ENCODE data around the gene KCNJ9. TPM values are rescaled to one million over a fixed set of nuclear protein-coding genes. Genes with fewer than 3 reads are reported as not detected.
"Not testable (repeated sequence)": the region's sequence is repeated elsewhere in the genome, so short reads cannot be mapped to it uniquely, and the experiment has no call there.

The KCNJ9 gene
- total RNA-seq, 1 donor, result not detected

- Histone ChIP-seq H3K4me3 (ENCODE audit: insufficient read depth, low read length) (no peak overlapping the region), H4K20me1 (ENCODE audit: insufficient read depth, low read length) (no peaks in the 10 kb centered on the region), H3K27me3 (ENCODE audit: insufficient read depth, low read length) (peaks cover 6% of the 10 kb centered on the region), H2AFZ (ENCODE audit: low read length) (no peak overlapping the region), H3K27ac (ENCODE audit: low read depth, low read length) (no peak overlapping the region), H3K4me2 (ENCODE audit: insufficient read depth, low read length) (no peak overlapping the region), H3K4me1 (ENCODE audit: insufficient read depth, low read length) (peaks cover 7% of the 10 kb centered on the region), H3K79me2 (ENCODE audit: insufficient read depth, low read length) (no peaks in the 10 kb centered on the region), H3K9me3 (ENCODE audit: low read depth, low read length) (no peaks in the 10 kb centered on the region), H3K36me3 (ENCODE audit: insufficient read depth, low read length) (no peaks in the 10 kb centered on the region)
- DNase-seq (ENCODE audit: insufficient read length, low spot score, missing footprints), result no peak
- TF ChIP-seq CTCF (IDR thresholded peaks at IDR 0.05; ENCODE audit: extremely low read depth, low read depth, low read length), result no peak
Observed at GRCh38 chr1:160107512-160107911, 26.2 kb downstream of the KCNJ9 start.

GRCh38 chr1:160108888-160109662, 27.7 kb downstream of the KCNJ9 start:
- no peak overlapping the region for H3K4me2 ChIP-seq (ENCODE audit: insufficient read depth, low read length)
- no peaks in the 10 kb centered on the region for H3K4me1 ChIP-seq (ENCODE audit: insufficient read depth, low read length)
- H3K4me3 ChIP-seq (ENCODE audit: insufficient read depth, low read length), result no peak overlapping the region
- no peak overlapping the region for H2AFZ ChIP-seq (ENCODE audit: low read length)
- no peaks in the 10 kb centered on the region for H3K79me2 ChIP-seq (ENCODE audit: insufficient read depth, low read length)
- H3K27ac ChIP-seq (ENCODE audit: low read depth, low read length), result no peak overlapping the region
- H3K36me3 ChIP-seq (ENCODE audit: insufficient read depth, low read length), result no peaks in the 10 kb centered on the region
- DNase-seq (ENCODE audit: insufficient read length, low spot score, missing footprints), result peak; percentile 91
- peak; percentile 73 for TF ChIP-seq CTCF (IDR thresholded peaks at IDR 0.05; ENCODE audit: extremely low read depth, low read depth, low read length)
- H4K20me1 ChIP-seq (ENCODE audit: insufficient read depth, low read length), result no peaks in the 10 kb centered on the region
- peaks cover 8% of the 10 kb centered on the region for H3K27me3 ChIP-seq (ENCODE audit: insufficient read depth, low read length)
- no peaks in the 10 kb centered on the region for H3K9me3 ChIP-seq (ENCODE audit: low read depth, low read length)

GRCh38 chr1:160109686-160110085, 28.3 kb downstream of the KCNJ9 start:
- Histone ChIP-seq H3K4me1 (ENCODE audit: insufficient read depth, low read length) (no peaks in the 10 kb centered on the region), H4K20me1 (ENCODE audit: insufficient read depth, low read length) (no peaks in the 10 kb centered on the region), H3K4me3 (ENCODE audit: insufficient read depth, low read length) (no peak overlapping the region), H3K27me3 (ENCODE audit: insufficient read depth, low read length) (peaks cover 10% of the 10 kb centered on the region), H3K4me2 (ENCODE audit: insufficient read depth, low read length) (no peak overlapping the region), H2AFZ (ENCODE audit: low read length) (no peak overlapping the region), H3K79me2 (ENCODE audit: insufficient read depth, low read length) (no peaks in the 10 kb centered on the region), H3K36me3 (ENCODE audit: insufficient read depth, low read length) (no peaks in the 10 kb centered on the region), H3K9me3 (ENCODE audit: low read depth, low read length) (no peaks in the 10 kb centered on the region), H3K27ac (ENCODE audit: low read depth, low read length) (no peak overlapping the region)
- TF ChIP-seq CTCF (IDR thresholded peaks at IDR 0.05; ENCODE audit: extremely low read depth, low read depth, low read length), result no peak
- no peak for DNase-seq (ENCODE audit: insufficient read length, low spot score, missing footprints)

GRCh38 chr1:160111462-160111861, 30.1 kb downstream of the KCNJ9 start:
- not testable (repeated sequence) for H3K36me3 ChIP-seq (ENCODE audit: insufficient read depth, low read length); DNase-seq (ENCODE audit: insufficient read length, low spot score, missing footprints)

More at GRCh38 chr1:160111462-160111861, 30.1 kb downstream of the KCNJ9 start:
- H3K4me1 ChIP-seq (ENCODE audit: insufficient read depth, low read length); H3K4me2 ChIP-seq (ENCODE audit: insufficient read depth, low read length); H3K27ac ChIP-seq (ENCODE audit: low read depth, low read length); H3K79me2 ChIP-seq (ENCODE audit: insufficient read depth, low read length); H2AFZ ChIP-seq (ENCODE audit: low read length); H3K4me3 ChIP-seq (ENCODE audit: insufficient read depth, low read length); H3K9me3 ChIP-seq (ENCODE audit: low read depth, low read length); H4K20me1 ChIP-seq (ENCODE audit: insufficient read depth, low read length): not testable (repeated sequence)
- peaks cover 18% of the 10 kb centered on the region for H3K27me3 ChIP-seq (ENCODE audit: insufficient read depth, low read length)

All from osteoblast (primary cell).